ENCODE measurements around the gene CLDN4. TPM values are rescaled to one million over a fixed set of nuclear protein-coding genes. Genes with fewer than 3 reads are reported as not detected.
A peak's percentile ranks its signal among the peaks of the same experiment; 100 is the strongest.
"Not testable (repeated sequence)": the region's sequence is repeated elsewhere in the genome, so short reads cannot be mapped to it uniquely, and the experiment has no call there.

Gene CLDN4
- total RNA-seq, 1 experiment from 2014 or later, result 1,483 TPM

DNA sequence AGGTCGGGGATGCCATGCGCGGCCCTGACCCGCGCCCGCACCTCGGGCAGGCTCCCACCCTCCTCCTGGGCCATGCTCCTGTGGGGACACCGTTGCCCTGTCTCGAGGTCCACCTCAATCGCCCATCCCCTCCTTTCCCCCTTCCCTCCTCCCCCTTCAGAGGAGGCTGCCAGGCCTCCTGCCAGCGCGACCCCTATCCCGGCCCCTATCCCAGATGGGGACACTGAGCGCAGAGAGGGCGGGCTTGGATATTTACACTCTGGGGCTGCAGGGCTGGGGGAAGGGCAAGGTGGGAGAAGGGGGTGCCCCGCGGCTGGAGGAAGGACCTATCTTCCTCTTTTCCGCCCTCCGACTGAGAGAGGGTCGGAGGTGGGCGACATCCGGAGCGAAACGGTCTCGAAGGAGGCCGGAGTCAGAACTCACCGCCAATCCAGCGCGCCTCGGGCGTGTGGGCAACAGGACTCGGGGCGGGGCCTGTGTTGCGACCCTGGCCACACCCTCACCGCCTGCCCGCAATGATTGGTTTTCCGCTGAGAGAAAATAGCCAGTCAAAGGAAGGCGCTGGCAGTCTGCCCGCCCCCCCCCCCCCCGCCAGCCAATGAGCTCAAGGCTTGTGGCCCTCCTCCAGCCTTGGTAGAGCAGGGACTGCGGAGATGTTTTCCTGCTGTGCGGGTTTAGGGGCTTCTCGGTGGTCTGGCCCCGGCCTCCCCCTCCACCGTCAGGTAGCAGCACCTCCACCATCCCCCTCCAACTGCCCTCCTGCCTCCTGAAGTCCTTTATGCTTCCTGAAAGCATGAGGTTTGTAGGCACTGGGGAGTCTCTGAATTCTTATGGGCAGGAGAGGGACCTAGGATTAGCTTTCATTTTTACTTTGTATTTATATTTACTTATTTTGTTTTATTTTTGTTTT lies 11.5 kb downstream of the CLDN4 start, which contains the start of gene METTL27:
Gene METTL27, minus strand, starts transcription at position 450 of the 910 bp plus-strand sequence. Its CDS starts 376 bp downstream, at position 74.
- DNase-seq (ENCODE audit: low spot score), result peak; percentile 97

DNA sequence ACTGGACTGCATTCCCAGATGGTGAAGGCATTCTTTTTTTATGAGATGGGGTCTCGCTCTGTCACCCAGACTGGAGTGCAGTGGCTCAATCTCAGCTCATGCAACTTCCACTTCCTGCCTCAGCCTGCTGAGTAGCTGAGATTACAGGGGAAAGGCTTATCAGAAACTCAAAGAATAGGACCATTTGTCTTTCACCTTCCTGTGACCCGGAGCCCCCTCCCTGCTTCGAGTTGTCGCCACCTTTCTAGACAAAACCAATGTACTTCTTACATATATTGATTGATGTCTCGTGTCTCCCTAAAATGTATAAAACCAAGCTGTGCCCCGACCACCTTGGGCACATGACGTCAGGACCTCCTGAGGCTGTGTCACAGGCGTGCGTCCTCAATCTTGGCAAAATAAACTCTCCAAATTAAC lies 13.3 kb downstream of the CLDN4 start:
- no peak for DNase-seq (ENCODE audit: low spot score)

DNA sequence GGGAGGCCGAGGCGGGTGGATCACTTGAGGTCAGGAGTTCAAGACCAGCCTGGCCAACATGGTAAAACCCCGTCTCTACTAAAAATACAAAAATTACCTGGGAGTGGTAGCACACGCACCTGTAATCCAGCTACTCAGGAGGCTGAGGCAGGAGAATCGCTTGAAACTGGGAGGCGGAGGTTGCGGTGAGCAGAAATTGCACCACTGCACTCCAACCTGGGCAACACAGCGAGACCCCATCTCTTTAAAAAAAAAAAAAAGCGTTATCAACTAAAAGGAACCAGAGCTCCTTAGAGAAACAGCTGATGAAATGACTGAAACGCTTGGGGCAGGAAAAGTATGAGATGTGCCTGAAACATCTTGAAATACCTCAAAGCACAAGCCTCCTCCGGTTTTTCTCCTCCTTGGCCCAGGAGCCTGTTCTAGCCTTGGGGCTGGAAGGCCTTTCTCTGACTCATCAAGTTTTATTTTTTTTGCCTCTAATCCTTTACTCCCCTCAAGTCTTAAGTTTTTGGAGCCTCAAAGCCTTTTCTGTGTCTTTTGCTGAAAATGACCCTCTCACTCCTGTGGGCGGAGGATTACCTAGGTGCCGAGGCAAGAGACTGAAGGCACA lies 14.2 kb downstream of the CLDN4 start:
- DNase-seq (ENCODE audit: low spot score), result no peak

DNA sequence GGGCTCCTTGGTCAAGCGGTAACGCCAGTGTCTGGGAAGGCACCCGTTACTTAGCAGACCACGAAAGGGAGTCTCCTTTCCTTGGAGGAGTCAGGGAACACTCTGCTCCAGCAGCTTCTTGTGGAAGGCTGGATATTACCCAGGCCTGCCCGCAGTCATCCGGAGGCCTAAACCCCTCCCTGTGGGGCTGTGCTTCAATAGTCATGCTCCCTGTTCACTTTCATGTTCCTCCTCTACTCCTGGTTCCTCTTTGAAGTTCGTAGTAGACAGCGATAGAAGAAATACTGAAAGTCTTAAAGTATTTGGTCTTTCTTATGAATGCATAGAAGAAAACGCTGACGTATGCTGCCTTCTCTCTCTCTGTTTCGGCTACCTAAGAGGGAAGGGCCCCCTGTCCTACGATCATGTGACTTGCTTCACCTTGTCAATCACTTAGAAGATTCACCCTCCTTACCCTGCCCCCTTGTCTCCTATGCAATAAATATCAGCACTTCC lies 15.0 kb downstream of the CLDN4 start:
- not testable (repeated sequence) for DNase-seq (ENCODE audit: low spot score)

DNA sequence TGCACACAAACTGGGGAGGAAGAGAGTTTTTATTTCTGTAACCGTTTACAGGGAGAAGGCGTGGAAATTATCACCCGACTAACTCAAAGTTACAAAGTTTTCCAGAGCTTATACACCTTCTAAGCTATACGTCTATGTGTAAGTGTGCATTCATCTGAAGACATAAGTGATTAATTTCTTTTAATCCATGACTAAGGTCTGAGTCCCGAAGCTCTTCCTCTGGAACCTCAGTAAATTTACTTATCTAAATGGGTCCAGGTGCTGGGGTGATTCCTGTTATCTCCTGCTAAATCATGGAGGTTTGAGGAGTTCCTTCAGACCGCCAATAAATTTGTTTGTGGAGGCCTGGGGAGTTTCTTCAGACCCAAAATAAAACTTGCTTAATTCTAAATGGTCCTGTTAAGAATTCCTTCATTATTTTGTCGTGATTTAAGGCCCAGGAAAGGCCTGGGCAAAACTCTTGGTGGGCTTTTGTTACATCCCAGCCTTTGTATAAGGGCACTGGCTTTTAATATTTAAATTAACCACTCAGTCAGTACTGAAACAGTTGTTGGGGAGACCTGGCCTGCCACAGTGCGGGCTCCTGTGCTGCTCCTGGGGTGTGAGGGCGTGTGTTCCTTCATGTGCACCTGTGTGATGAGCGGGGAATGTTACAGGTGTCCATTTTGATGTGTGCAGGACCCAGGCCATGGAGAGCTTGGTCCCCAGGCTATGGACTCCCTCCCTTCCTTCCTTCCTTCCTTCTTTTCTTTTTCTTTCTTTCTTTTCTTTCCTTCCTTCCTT lies 17.3 kb downstream of the CLDN4 start:
- DNase-seq (ENCODE audit: low spot score), result no peak

DNA sequence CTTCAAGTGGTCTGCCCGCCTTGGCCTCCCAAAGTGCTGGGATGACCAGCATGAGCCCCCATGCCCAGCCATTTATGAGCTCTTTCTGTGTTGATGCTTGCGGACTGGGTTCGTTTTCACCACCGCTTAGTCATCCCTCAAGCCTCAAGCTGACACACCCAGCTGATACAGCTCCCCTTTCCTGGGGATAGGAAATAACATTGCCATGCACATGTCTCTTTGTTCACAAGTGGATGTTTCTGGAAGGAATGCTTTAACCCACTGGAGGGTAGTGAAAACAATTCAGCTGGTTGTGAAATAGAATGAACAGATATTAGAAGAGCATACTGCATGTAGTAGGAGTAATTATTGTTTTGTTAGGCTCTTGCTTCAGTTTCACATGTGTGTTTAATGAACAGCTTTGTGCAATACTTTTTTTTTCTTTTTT lies 20.0 kb downstream of the CLDN4 start:
- peak; percentile 78 for DNase-seq (ENCODE audit: low spot score)

DNA sequence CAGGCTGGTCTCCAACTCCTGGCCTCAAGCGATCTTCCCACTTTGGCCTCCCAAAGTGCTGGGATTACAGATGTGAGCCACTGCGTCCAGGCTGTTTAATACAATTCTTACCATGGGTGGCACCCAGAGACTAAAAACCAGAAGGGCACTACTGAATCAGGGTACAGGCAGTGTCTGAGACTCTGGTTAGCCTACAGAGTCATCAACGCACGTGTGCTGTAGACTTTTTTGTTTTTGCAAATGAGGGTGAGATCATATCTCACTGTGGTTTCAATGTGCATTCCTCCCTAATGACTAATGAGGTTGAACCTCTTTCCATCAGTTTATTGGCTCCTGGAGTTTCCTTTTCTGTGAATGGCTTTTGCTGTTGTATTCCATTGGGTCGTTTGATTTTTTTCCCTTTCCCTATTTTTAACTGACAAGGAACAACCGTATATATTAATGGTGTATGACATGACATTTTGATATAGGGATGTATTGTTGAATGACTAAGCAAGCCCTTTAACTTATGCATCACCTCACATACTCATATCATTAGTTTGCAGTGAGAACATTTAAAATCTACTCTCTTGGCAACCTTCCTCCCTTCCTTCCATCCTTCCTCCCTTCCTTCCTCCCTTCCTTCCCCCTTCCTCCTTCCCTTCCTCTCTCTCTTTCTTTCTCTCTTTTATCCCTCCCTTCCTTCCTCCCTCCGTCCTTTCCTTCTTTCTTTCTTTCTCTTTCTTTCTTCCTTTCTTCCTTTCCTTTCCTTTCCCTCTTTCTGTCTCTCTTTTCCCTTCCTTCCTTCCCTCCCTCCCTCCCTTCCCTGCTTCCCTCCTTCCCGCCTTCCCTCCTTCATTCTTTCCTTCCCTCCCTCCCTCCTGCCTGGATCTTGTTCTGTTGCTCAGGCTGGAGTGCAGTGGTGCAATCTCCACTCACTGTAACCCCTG lies 20.9 kb downstream of the CLDN4 start:
- DNase-seq (ENCODE audit: low spot score), result peak; percentile 96

DNA sequence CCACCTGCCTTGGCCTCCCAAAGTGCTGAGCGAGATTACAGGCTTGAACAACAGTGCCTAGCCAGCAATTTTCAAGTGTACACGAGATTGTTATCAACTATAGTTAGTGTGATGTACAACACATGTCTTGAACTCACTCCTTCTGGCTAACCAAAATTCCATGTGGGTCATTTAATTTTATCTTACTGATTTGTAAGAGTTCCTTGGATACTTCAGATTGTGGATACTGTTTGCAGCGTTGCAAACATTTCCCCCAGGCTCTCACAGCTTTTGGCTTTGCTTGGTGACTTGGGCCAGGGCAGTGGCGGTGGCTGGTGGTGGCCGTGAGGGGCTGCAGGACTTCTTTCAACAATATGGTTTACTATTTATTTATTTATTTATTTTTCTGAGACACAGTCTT lies 21.7 kb downstream of the CLDN4 start:
- no peak for DNase-seq (ENCODE audit: low spot score)

DNA sequence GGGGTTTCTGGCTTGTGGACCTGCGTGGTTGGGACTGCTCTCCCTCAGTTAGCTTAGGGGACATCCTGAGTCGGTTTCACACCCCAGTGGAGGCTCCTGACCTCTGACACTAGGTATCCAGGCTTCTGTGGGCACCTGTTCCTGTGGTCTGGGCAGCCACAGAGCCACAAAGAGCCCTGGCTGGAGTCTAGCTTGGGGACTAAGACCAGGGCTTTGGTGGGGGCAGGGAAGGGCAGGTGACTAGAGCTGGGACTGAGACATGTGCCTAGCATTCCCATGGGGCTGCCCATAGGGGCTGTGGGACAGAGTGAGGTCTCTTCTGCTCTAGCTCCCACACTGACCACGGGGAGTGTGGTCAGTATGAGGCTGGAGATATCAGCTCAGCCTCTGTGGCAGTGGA lies 26.1 kb downstream of the CLDN4 start:
- DNase-seq (ENCODE audit: low spot score), result no peak

DNA sequence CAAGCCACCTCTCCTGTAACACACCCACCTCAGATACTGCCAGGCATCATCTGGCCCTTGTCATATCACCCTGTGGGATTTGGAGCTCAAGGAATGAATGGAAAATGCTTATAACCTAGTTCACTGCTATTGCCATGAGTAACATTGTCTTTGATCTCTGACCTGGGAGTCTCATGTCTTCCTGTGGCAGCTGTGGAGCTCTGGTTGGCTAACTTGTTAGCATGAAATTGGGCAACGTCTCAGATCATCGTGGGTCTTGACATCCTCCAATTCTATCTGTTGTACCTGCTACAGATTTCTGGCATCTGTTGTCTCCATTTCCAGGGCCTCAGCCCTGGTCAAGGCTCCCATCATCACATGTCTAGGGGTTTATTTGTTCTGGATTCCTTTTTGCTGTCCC lies 28.0 kb downstream of the CLDN4 start:
- no peak for DNase-seq (ENCODE audit: low spot score)

DNA sequence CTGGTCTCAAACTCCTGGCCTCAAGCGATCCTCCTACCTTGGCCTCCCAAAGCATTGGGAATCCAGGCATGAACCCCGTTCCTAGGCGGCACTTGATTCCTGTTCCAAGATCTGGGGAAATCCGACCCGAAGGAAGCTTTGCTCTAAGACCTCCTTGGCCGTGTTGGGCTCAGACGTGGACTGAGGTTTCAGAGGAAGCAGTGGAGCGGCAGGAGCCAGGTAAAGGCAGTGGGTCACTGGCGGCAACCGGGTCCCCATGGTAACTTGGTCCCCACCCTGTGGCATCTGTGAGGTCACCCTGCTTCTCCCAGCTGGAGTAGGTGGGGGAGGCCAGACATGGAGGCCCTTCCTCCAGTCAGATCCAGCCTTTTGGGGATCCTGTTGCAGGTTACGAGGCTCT lies 30.1 kb downstream of the CLDN4 start, which contains the start of gene TMEM270:
Gene TMEM270, plus strand, starts transcription at position 301 of the 400 bp plus-strand sequence. Its CDS starts 36 bp downstream, at position 337.
- no peak for DNase-seq (ENCODE audit: low spot score)

DNA sequence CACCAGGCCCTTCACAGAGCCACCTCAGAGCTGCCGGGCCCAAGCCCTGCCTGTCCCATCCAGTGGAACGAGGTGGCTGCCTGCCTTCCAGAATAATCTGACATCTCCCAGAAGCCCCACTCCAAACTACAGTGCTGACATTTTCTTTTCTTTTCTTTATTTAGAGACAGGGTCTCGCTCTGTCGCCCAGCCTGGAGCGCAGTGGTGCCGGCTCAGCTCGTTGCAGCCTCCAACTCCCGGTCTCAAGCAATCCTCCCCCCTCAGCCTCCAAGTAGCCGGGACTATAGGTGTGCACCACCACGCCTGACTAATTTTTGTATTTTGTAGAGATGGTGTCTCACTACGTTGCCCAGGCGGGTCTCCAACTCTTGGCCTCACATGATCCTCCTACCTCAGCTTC lies 30.5 kb downstream of the CLDN4 start:
- no peak for DNase-seq (ENCODE audit: low spot score)

DNA sequence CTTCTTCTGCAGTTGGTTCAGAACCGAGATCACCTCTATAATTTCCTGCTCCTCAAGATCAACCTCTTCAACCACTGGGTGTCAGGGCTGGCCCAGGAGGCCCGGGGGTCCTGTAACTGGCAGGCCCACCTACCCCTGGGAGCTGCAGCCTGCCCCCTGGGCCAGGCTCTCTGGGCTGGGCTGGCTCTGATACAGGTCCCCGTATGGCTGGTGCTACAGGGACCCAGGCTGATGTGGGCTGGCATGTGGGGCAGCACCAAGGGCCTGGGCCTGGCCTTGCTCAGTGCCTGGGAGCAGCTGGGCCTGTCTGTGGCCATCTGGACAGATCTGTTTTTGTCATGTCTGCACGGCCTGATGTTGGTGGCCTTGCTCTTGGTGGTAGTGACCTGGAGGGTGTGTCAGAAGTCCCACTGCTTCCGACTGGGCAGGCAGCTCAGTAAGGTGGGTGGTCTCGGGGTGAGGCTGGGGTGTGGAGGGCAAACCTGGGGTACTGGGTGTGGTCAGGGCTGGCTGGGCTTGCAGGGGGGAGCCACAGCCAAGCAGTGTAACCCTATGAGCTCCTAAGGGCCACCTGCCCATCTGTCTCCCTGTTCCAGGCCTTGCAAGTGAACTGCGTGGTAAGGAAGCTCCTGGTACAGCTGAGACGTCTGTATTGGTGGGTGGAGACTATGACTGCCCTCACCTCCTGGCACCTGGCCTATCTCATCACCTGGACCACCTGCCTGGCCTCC lies 34.4 kb downstream of the CLDN4 start:
- no peak for DNase-seq (ENCODE audit: low spot score)

DNA sequence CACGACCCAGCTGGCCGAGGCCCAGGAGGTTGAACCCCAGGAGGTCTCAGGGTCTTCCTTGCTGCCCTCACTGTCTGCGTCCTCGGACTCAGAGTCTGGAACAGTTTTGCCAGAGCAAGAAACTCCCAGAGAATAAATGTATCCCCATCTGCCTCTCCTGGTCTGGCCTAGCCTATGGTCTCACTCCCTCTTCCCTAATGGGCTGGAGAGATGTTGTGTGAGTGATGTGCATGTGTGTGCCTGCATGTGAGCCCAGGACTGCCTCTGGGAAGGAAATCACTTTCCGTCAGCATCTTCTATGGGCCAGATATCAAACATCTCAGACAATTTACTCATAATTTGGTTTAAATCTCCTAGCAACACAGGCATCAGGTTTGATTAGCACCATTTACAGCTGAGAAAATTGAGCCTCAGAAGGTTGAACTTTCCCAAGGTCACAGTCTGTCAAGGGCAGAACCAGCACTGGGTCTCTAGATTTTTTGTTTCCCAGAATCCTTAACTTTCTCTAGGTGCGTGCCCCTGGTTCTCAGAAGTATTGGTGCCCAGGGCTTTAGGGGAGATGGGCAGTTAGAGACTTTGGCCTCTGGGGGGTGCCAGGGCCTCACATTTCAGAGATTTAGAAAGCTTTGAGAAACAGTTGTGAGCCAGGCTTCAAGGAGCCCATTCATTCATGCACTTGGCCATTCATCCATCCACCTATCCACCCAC lies 35.1 kb downstream of the CLDN4 start:
- peak; percentile 85 for DNase-seq (ENCODE audit: low spot score)

DNA sequence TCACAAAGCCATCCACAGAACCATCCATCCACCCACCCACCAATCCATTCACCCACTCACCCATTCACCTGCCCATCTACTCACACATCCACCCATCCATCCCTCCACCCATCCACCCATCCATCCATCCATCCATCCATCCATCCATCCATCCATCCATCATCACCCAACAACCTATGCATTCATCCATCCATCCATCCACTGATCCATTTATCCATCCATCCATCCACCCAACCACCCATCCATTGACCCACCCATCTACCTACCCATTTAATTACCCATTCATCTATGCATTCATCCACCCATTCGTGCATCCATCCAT lies 35.6 kb downstream of the CLDN4 start:
- DNase-seq (ENCODE audit: low spot score), result no peak

DNA sequence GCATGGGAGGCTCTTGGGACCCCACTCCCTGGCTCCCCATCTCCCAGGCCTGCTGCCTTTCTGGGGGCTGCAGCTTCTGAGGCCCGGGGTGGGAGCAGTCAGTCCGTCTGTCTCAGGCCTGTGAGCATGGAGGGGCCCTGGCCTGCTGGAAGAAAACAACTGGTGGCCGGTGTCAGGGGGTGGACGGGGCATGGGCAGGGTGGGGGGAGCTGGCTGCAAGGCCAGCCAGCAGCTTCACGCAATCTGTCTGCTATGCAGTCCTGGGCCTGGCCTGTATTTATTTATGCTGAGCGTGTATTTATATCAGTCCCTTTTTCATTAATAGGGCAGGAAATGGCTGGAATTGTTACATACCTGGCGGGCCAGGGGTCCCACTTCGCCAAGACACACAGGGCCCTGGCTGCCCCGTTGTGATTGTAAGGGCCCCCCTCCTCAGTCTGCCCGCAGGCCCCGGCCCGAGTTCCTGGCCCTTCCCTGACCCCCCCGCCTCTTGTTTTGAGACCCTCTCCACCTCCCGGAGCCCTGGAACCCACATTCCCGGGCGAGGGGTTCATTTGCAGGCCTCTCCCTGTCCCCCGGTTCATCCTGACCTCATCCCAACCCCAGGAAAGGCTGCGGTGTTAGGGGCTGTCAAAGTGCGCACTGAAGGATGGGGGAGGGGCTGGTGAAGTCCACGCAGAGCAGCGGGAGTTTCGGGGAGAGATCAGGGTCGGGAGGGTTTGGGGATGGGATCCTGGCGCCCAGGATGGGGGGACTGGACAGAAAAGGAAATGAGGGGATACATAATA lies 38.4 kb downstream of the CLDN4 start:
- DNase-seq (ENCODE audit: low spot score), result no peak

DNA sequence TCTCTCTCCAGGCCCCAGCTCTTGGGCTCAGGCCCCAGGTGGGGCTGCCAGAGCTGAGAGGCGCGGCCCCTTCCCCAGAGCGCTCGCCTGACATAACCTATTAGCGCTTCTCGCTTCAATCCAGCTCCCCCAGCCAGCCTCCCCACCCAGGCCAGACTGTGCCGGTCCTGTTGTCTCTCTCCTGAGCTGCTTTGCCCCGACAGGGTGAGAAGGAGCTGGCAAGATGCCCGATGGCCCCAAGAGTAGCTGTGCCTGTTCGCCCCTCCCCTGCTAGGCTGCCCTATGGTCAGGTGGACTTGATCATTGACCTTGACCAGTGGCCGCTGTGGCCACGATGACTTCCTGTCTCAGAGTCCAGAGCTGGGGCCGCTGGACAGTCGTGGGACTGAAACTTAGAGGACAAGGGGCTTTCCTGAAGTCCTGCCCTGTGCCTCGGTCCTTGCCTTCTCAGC lies 39.3 kb downstream of the CLDN4 start:
- DNase-seq (ENCODE audit: low spot score), result no peak

DNA sequence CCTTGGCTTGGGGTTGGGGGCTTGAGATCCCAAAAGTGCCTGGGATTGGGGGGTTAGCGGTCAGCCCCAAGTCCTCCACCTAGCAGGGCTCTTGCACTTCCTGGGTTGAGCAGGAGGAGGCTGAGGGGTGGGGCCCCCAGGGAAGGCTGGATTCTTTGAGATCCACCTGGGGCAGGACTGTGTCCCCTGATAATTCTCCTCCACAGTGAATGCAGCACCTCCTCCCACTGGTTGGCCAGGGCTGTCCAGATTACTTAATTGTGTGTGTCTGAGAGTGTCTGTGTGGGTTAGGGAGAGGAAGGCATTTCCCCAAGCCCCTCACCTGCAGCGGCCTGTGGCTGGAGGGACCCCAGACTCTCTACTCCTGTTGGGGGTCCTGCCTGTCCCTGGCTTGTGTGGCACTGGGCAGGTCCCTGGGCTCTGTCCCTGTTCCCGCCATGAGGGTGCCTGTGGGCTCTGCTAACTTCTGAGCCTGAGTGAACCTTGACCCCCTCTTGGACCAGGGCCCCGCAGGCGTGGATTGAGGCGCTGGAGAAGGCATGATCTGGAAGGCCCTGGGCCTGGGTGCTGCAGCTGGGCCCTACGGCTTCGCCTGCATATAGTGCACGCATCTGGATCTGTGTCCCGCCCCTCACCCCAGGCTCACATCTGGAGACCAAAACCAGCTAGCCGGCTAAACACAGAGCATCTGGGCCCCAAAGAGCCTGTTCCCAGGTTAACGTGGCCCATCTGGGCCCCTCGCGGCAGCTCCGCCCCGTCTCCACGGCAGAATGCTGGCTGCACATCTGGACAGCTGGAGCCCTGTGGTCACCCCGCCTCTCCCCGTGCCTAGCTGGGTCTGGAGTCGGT lies 40.6 kb downstream of the CLDN4 start:
- no peak for DNase-seq (ENCODE audit: low spot score)
